ENCODE measurements around the gene UBASH3A.

DNA sequence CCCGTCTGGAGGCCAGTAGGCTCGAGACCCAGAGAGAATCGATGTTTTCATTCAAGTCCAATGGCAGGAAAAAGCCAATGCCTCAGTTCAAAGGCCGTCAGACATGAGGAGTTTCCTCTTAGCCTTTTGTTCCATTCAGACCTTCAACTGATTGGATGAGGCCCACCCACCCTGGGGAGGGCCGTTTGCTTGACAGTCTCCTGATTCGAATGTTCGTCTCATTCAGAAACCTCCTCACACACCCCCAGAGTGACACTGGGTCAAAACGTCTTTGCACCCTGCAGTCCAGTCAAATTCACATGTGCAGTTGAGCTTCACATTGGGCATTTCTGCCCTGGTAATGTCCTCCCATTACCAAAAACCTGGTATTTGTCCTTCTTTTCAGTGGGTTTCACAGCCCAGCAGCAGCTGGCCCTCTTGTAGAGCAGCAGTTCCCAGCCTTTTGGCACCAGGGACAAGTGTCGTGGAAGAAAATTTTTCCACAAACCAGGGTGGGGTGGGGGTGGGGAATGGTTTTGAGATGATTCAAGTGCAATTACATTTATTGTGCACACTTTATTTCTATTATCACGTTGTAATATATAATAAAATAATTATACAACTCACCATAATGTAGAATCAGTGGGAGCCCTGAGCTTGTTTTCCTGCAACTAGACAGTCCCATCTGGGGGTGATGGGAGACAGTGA, 52.2 kb downstream of the UBASH3A start:
- TF ChIP-seq, protein P1, sequence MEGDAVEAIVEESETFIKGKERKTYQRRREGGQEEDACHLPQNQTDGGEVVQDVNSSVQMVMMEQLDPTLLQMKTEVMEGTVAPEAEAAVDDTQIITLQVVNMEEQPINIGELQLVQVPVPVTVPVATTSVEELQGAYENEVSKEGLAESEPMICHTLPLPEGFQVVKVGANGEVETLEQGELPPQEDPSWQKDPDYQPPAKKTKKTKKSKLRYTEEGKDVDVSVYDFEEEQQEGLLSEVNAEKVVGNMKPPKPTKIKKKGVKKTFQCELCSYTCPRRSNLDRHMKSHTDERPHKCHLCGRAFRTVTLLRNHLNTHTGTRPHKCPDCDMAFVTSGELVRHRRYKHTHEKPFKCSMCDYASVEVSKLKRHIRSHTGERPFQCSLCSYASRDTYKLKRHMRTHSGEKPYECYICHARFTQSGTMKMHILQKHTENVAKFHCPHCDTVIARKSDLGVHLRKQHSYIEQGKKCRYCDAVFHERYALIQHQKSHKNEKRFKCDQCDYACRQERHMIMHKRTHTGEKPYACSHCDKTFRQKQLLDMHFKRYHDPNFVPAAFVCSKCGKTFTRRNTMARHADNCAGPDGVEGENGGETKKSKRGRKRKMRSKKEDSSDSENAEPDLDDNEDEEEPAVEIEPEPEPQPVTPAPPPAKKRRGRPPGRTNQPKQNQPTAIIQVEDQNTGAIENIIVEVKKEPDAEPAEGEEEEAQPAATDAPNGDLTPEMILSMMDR (IDR thresholded peaks at IDR 0.05) = no peak
- TF ChIP-seq, protein P2, sequence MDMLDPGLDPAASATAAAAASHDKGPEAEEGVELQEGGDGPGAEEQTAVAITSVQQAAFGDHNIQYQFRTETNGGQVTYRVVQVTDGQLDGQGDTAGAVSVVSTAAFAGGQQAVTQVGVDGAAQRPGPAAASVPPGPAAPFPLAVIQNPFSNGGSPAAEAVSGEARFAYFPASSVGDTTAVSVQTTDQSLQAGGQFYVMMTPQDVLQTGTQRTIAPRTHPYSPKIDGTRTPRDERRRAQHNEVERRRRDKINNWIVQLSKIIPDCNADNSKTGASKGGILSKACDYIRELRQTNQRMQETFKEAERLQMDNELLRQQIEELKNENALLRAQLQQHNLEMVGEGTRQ (IDR thresholded peaks at IDR 0.05) = no peak
- TF ChIP-seq JUN (IDR thresholded peaks at IDR 0.05) (no peak), POLR2A (IDR thresholded peaks at IDR 0.05; ENCODE audit: low read length) (no peak), MAFK (IDR thresholded peaks at IDR 0.05; ENCODE audit: partially characterized antibody) (no peak), MAZ (IDR thresholded peaks at IDR 0.05; ENCODE audit: borderline replicate concordance, low read depth, low read length) (no peak), GATA3 (IDR thresholded peaks at IDR 0.05; ENCODE audit: borderline replicate concordance) (no peak), EP300 (IDR thresholded peaks at IDR 0.05) (no peak)

All from A549 (cell line).